Type B pancreatic cell (in vitro differentiated cells): ENCODE results near the gene HOXA2. TPM values are rescaled to one million over a fixed set of nuclear protein-coding genes. Genes with fewer than 3 reads are reported as not detected.

Experiments used
- DNase-seq: peaks from one replicate; pipeline ENCODE4 v3.0.0; 2021; ENCODE audit warnings: mixed read lengths; ENCODE audit not compliant: unreplicated experiment; ENCODE audit errors: extremely low spot score
- H3K27ac Mint-ChIP-seq: 2 replicates; pipeline ENCODE4 v1.8.0; 2021; ENCODE audit warnings: mild to moderate bottlenecking, mixed read lengths
- H3K27me3 Mint-ChIP-seq: 2 replicates; pipeline ENCODE4 v1.8.0; 2021; ENCODE audit warnings: mixed read lengths
- H3K36me3 Mint-ChIP-seq: 2 replicates; pipeline ENCODE4 v1.8.0; 2021; ENCODE audit warnings: mixed read lengths
- H3K4me1 Mint-ChIP-seq: one replicate; pipeline ENCODE4 v1.8.0; 2021; ENCODE audit warnings: mixed read lengths; ENCODE audit not compliant: unreplicated experiment
- H3K4me3 Mint-ChIP-seq: 2 replicates; pipeline ENCODE4 v1.8.0; 2021; ENCODE audit warnings: mild to moderate bottlenecking, mixed read lengths
- H3K9me3 Mint-ChIP-seq: 2 replicates; pipeline ENCODE4 v1.8.0; 2021; ENCODE audit warnings: mixed read lengths
- total RNA-seq: library from RNA; stranded (reverse); gene quantifications from 2 replicates; pipeline ENCODE4 v1.2.1, GENCODE V29; 2021; ENCODE audit warnings: low replicate concordance
- TF ChIP-seq, protein P1 (sequence below): fragments of 200-600 bp; sonication (generic); conservative IDR thresholded peaks from 2 replicates; pipeline ENCODE4 v1.5.0; 2021; ENCODE audit warnings: antibody characterized with exemption, mild to moderate bottlenecking

HOXA2 gene
- total RNA-seq, 1 donor from 2014 or later: 26.8 TPM

DNA sequence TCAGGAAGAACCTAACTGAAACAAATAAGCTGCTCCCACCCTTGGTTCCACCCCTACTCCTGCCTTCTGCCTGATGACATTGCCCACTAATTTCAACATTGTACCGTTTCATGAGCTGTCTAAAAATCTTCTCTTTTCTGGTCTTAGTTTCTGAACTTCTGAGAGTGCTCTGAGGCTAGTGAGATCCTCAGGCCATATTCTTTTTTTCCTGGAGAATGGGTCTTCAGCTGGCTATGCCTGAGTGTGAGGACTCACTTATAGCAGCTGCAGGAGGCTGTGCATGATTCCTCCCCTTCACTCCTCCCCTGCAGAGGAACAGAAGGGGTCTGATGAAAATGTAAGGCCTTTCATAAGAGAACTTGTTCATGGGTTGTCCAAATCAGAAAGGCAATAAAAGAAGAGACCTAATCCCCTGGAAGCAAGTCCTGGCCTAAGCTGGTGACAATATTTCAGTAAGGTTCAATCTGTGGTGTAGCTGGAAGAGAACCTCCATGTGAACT, 17.0 kb upstream of the HOXA2 start:
- peak overlapping the region; percentile 91 for H3K4me3 Mint-ChIP-seq
- TF ChIP-seq, protein P1, sequence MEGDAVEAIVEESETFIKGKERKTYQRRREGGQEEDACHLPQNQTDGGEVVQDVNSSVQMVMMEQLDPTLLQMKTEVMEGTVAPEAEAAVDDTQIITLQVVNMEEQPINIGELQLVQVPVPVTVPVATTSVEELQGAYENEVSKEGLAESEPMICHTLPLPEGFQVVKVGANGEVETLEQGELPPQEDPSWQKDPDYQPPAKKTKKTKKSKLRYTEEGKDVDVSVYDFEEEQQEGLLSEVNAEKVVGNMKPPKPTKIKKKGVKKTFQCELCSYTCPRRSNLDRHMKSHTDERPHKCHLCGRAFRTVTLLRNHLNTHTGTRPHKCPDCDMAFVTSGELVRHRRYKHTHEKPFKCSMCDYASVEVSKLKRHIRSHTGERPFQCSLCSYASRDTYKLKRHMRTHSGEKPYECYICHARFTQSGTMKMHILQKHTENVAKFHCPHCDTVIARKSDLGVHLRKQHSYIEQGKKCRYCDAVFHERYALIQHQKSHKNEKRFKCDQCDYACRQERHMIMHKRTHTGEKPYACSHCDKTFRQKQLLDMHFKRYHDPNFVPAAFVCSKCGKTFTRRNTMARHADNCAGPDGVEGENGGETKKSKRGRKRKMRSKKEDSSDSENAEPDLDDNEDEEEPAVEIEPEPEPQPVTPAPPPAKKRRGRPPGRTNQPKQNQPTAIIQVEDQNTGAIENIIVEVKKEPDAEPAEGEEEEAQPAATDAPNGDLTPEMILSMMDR: no peak
- peaks cover 32% of the 10 kb centered on the region for H3K4me1 Mint-ChIP-seq
- H3K36me3 Mint-ChIP-seq: peaks cover 61% of the 10 kb centered on the region
- H3K27ac Mint-ChIP-seq: peak overlapping the region; percentile 99
- DNase-seq: no peak
- peaks cover 37% of the 10 kb centered on the region for H3K27me3 Mint-ChIP-seq
- H3K9me3 Mint-ChIP-seq: no peaks in the 10 kb centered on the region

DNA sequence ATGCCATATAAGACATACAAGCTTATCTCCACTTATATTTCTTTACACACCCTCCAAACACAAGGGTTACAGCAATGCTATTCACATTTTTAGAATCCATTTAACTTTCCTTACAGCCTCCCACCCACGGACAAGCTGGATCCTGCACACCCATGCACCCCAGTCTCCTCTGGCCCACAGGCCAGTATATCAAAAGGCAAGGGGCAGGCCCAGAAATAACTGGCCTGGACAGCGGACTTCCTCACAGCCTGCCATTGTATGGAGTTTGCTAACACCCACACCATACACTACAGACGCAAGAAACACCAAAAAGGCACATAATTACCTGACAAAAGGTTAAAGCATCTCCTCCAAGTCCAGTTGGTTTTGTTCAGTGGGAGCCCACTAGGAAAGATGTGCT, 16.1 kb upstream of the HOXA2 start:
- TF ChIP-seq, protein P1: no peak
- Mint-ChIP-seq H3K9me3 (no peaks in the 10 kb centered on the region), H3K4me3 (peak overlapping the region; percentile 91), H3K27me3 (peaks cover 32% of the 10 kb centered on the region), H3K36me3 (peaks cover 55% of the 10 kb centered on the region), H3K27ac (peak overlapping the region; percentile 99), H3K4me1 (peaks cover 23% of the 10 kb centered on the region)
- no peak for DNase-seq

DNA sequence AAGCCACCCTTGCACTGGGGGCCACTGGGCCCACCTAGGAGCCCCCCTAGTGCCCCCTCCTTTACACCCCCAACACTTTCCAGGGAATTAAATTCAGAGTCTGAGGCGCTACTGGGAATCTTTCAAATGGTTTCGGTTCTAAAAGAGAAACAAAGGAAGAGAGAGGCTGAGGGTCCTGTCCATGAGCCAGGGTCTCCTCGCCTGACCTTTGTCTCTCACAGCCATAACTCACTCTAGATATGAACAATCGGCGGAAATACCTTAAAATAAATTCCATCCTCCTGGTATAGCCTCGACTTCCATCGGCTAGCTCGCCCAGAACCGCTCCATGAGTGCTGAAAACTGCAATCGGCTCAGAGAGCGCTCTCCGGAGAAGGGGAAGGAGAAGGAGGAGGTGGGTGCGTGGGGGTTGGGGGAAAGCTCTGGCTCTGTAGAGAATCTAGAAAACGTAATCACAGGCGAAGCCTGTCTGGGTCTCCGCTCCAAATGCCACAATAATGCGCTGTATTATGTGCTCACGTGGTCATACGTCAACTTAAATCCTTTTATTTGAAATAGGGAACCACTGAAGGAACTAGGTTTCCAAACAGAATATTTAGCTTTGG, 15.5 kb upstream of the HOXA2 start:
- peak; percentile 68 for DNase-seq
- peaks cover 54% of the 10 kb centered on the region for H3K36me3 Mint-ChIP-seq
- H3K4me1 Mint-ChIP-seq: peaks cover 23% of the 10 kb centered on the region
- H3K9me3 Mint-ChIP-seq: no peaks in the 10 kb centered on the region
- H3K27ac Mint-ChIP-seq: peak overlapping the region; percentile 99
- H3K4me3 Mint-ChIP-seq: peak overlapping the region; percentile 91
- peaks cover 33% of the 10 kb centered on the region for H3K27me3 Mint-ChIP-seq
- TF ChIP-seq, protein P1: no peak

DNA sequence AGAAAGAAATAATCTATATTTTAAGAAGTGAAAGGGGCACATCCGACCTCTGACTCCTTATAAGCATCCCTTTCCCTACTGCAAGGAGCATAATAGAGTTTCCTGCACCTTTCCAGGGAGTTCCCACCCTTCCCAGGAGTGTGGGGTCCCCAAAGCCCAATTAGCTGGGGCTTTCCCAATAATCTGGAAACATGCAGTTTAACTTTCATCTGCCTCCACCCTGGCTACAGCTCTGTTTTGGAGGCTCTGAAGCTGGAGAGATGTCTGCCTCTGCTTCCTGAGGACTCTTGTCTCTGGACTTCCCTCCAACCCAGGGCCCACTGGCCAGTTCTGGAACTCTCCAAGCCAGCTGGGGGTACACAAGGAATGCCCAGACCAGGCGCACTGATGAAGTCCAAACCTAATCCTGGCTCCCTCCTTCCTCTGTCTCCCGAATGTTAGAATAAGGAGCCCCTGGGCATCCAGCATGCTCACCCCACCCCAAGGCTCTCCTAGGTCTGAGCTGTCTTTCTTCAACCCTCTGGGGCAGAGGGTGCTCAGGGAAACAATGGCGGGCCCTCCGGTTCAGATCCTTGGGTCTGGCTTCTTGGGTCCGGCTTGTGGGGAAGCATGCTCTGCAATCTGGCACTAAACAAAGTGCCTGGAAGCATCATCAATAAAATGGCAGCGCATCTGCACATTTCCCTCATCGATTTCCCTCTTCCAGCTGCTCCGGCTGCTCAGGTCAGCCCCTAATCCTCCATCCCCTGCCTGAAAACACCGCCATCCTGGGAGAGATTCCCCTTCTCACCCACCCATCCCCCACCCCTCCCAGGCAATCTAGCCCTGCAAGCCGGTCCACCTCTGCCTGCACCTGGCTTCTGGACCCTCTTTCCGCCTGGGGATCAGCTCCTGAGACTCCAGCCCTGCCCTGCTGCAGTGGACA, 14.7 kb upstream of the HOXA2 start:
- DNase-seq: peak; percentile 72
- no peaks in the 10 kb centered on the region for H3K9me3 Mint-ChIP-seq
- peak overlapping the region; percentile 91 for H3K4me3 Mint-ChIP-seq
- H3K36me3 Mint-ChIP-seq: peaks cover 54% of the 10 kb centered on the region
- H3K4me1 Mint-ChIP-seq: peaks cover 23% of the 10 kb centered on the region
- H3K27me3 Mint-ChIP-seq: peaks cover 31% of the 10 kb centered on the region
- peak overlapping the region; percentile 99 for H3K27ac Mint-ChIP-seq
- TF ChIP-seq, protein P1: no peak

DNA sequence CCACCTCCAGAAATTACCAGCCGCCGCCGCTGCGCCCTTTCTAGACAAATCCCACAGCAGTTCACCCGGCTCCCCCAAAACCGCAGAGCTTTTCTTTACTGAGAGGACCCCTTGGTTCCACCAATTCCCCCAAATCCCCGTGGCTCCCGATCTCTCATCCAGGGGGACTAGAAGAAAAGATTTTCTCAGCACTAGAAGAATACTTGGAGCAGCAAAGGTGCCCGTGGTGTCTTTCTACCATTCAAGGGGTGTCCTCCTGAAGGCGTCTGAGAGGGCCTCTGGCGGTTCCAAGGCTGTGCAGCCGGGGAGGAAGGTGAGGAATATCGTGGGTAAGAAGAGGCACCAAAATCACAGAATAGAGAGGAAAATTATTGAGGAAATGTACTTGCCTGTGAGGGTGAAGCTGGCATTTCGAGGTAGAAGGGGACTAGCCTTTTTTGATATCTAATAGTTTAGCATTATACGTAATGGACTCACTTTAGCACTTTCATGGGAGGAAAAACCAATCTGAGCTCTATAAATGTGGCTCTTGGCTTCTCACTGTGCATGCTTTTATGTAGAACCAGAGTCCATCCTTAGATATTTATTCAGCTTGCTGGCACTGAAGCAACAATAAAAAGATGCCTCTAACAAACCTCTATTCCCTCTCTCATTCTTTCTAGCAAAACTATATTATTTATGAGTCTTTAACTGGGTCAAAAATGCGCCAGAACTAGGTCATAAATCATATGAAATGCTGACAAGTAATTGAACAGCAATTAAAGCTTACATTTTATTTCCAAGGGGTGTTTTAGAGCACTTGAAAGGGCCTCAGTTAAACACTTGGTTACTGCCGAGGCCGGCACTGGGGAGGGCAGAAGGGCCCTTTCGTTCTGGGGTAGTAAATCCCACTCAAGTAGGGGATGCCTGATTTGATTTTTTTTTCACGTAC, 13.8 kb upstream of the HOXA2 start:
- Mint-ChIP-seq H3K9me3 (no peaks in the 10 kb centered on the region), H3K4me1 (peaks cover 29% of the 10 kb centered on the region), H3K36me3 (peaks cover 55% of the 10 kb centered on the region), H3K4me3 (peak overlapping the region; percentile 91), H3K27me3 (peaks cover 40% of the 10 kb centered on the region), H3K27ac (peak overlapping the region; percentile 99)
- TF ChIP-seq, protein P1: no peak
- no peak for DNase-seq
